SK-N-SH treated with all-trans-retinoic acid at 6 μM for 48 hours (cell line): ENCODE results near the gene CTBP2.

Experiments
- ATAC-seq: fragments of 200-7000 bp; cut with Tn5 transposase; 3 replicates; pipeline ENCODE4 v1.9.1; 2020; ENCODE audit warnings: mild to moderate bottlenecking, moderate library complexity
- ARNTL ChIP-seq: fragments of 450-650 bp; formaldehyde crosslinking; IDR thresholded peaks from 2 replicates; pipeline ENCODE4 v1.5.0; 2020; ENCODE audit warnings: low read depth, mild to moderate bottlenecking, moderate library complexity, borderline replicate concordance
- CSDC2 ChIP-seq: fragments of 250-450 bp; sonication (Bioruptor Pico); IDR thresholded peaks from 2 replicates; pipeline ENCODE4 v1.5.0; 2020; ENCODE audit warnings: mild to moderate bottlenecking, moderate library complexity
- ESRRG ChIP-seq: fragments of 250-450 bp; sonication (Bioruptor Pico); IDR thresholded peaks from 2 replicates; pipeline ENCODE4 v1.6.1; 2021; ENCODE audit warnings: mild to moderate bottlenecking
- GLIS3 ChIP-seq: fragments of 250-450 bp; sonication (Bioruptor Pico); IDR thresholded peaks from 2 replicates; pipeline ENCODE4 v1.5.0; 2020; ENCODE audit warnings: mild to moderate bottlenecking, moderate library complexity
- ISL1 ChIP-seq: fragments of 250-450 bp; sonication (Bioruptor Pico); IDR thresholded peaks from 2 replicates; pipeline ENCODE4 v2.1.2; 2022; ENCODE audit warnings: mild to moderate bottlenecking, moderate library complexity
- OSR1 ChIP-seq: fragments of 250-450 bp; sonication (Bioruptor Pico); IDR thresholded peaks from 2 replicates; pipeline ENCODE4 v1.8.0; 2022; ENCODE audit warnings: moderate library complexity, mild to moderate bottlenecking, inconsistent platforms
- RARB ChIP-seq: fragments of 250-450 bp; sonication (Bioruptor Pico); IDR thresholded peaks from 2 replicates; pipeline ENCODE4 v1.8.0; 2021; ENCODE audit warnings: mild to moderate bottlenecking, moderate library complexity
- SNAI2 ChIP-seq: fragments of 250-450 bp; sonication (Bioruptor Pico); IDR thresholded peaks from 2 replicates; pipeline ENCODE4 v1.5.0; 2020; ENCODE audit warnings: mild to moderate bottlenecking, moderate library complexity
- TCF4 ChIP-seq: fragments of 250-450 bp; sonication (Bioruptor Pico); IDR thresholded peaks from 2 replicates; pipeline ENCODE4 v1.8.0; 2021; ENCODE audit warnings: mild to moderate bottlenecking, moderate library complexity, borderline replicate concordance
- TOX ChIP-seq: fragments of 250-450 bp; sonication (Bioruptor Pico); IDR thresholded peaks from 2 replicates; pipeline ENCODE4 v1.8.0; 2021; ENCODE audit warnings: mild to moderate bottlenecking, moderate library complexity, borderline replicate concordance
- ZC3H10 ChIP-seq: fragments of 250-450 bp; sonication (Bioruptor Pico); IDR thresholded peaks from 2 replicates; pipeline ENCODE4 v1.5.1; 2021; ENCODE audit warnings: mild to moderate bottlenecking, moderate library complexity
- ZFP3 ChIP-seq: fragments of 250-450 bp; sonication (Bioruptor Pico); IDR thresholded peaks from 2 replicates; pipeline ENCODE4 v1.5.0; 2020; ENCODE audit warnings: mild to moderate bottlenecking, moderate library complexity
- ZFP30 ChIP-seq: fragments of 450-650 bp; formaldehyde crosslinking; IDR thresholded peaks from 2 replicates; pipeline ENCODE4 v1.5.0; 2022; ENCODE audit warnings: mild to moderate bottlenecking, moderate library complexity
- ZNF565 ChIP-seq: fragments of 450-650 bp; formaldehyde crosslinking; conservative IDR thresholded peaks from 2 replicates; pipeline ENCODE4 v1.5.0; 2020; ENCODE audit warnings: low read depth, mild to moderate bottlenecking, moderate library complexity
- ZNF70 ChIP-seq: fragments of 450-650 bp; formaldehyde crosslinking; IDR thresholded peaks from 2 replicates; pipeline ENCODE4 v1.5.0; 2020; ENCODE audit warnings: mild to moderate bottlenecking, moderate library complexity
- ZNF8 ChIP-seq: fragments of 450-650 bp; formaldehyde crosslinking; IDR thresholded peaks from 2 replicates; pipeline ENCODE4 v1.5.0; 2020; ENCODE audit warnings: mild to moderate bottlenecking, moderate library complexity
- TF ChIP-seq, protein P1 (sequence below): fragments of 250-450 bp; sonication (Bioruptor Pico); IDR thresholded peaks from 2 replicates; pipeline ENCODE4 v1.5.1; 2021; ENCODE audit warnings: mild to moderate bottlenecking, moderate library complexity
- TF ChIP-seq, protein P2 (sequence below): fragments of 250-450 bp; sonication (Bioruptor Pico); IDR thresholded peaks from 2 replicates; pipeline ENCODE4 v1.5.1; 2020; ENCODE audit warnings: low read depth, mild to moderate bottlenecking, moderate library complexity
- TF ChIP-seq, protein P3 (sequence below): fragments of 250-450 bp; sonication (Bioruptor Pico); IDR thresholded peaks from 2 replicates; pipeline ENCODE4 v1.5.0; 2020; ENCODE audit warnings: mild to moderate bottlenecking, moderate library complexity

Gene CTBP2

DNA sequence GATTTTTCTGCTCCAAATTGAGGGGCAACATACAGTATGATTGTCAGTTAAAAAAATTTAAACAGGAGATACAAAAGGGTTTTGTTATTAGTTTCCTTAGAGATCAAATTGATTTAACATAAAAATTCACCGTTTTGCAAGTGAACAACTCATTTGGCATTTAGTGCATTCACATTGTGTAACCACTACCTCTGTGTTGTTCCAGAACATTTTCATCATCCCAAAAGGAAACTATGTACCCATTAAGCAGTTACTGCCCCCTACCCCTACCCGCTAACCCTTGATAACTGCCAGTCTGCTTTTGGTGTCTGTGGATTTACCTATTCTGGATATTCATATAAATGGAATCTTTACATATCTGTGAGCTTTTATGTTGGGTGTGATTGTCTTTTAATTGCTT, 215.4 kb downstream of the CTBP2 start:
- no peak for ATAC-seq
- no peak for TF ChIP-seq RARB (CRISPR knock-in tag)
- no peak for TF ChIP-seq OSR1 (CRISPR knock-in tag)
- TF ChIP-seq ESRRG (CRISPR knock-in tag), result no peak

DNA sequence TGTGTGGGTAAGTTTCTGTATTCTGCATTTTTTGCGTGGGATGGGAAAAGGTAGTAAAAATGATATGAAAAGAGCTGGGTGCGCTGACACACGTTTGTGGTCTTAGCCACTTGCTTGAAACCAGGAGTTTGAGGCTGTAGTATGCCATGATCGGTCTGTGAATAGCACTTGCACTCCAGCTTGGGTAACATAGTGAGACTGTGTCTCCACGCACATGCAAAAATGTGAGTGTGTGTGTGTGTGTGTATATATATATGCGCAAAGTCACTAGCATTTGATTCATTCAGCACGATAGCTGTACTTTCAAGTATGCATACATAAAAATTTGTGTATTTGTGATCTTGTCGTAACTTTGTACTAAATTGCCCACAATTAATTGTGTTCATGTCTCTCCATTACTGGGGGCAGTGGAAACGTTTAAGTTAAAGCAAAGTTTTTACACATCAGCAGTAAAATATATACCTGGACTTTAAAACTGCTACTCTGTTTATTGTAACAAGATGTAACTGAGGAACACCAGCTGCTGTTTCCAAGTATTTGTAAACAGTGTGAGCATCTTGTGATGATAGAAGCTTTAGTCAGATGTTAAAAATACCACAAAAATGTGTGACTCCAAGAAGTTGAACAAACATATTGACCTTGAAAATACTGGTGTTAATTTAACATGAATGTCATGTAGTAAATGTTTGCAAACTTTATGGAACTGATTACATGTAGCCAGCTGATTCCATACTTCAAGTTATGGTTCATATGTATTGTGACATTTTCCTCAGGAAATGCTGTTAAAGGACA, 216.9 kb downstream of the CTBP2 start:
- TF ChIP-seq ARNTL (CRISPR knock-in tag) (no peak), ZFP30 (CRISPR knock-in tag) (no peak), ZNF8 (CRISPR knock-in tag) (no peak), GLIS3 (CRISPR knock-in tag) (no peak), OSR1 (CRISPR knock-in tag) (no peak), TOX (CRISPR knock-in tag) (no peak)
- TF ChIP-seq, protein P1, sequence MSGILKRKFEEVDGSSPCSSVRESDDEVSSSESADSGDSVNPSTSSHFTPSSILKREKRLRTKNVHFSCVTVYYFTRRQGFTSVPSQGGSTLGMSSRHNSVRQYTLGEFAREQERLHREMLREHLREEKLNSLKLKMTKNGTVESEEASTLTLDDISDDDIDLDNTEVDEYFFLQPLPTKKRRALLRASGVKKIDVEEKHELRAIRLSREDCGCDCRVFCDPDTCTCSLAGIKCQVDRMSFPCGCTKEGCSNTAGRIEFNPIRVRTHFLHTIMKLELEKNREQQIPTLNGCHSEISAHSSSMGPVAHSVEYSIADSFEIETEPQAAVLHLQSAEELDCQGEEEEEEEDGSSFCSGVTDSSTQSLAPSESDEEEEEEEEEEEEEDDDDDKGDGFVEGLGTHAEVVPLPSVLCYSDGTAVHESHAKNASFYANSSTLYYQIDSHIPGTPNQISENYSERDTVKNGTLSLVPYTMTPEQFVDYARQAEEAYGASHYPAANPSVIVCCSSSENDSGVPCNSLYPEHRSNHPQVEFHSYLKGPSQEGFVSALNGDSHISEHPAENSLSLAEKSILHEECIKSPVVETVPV (CRISPR knock-in tag), result no peak
- ATAC-seq, result peak; percentile 76

DNA sequence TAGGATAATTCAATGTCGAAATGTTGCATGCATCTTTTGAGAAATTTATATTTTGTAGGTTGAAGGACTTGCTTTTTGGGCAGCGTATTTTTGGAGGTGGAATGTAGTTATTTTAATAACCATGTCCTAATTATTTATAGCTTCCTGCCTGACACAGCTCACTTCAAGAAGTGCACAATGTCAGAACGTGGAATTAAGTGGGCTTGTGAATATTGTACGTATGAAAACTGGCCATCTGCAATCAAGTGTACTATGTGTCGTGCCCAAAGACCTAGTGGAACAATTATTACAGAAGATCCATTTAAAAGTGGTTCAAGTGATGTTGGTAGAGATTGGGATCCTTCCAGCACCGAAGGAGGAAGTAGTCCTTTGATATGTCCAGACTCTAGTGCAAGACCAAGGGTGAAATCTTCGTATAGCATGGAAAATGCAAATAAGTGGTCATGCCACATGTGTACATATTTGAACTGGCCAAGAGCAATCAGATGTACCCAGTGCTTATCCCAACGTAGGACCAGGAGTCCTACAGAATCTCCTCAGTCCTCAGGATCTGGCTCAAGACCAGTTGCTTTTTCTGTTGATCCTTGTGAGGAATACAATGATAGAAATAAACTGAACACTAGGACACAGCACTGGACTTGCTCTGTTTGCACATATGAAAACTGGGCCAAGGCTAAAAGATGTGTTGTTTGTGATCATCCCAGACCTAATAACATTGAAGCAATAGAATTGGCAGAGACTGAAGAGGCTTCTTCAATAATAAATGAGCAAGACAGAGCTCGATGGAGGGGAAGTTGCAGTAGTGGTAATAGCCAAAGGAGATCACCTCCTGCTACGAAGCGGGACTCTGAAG, 217.8 kb downstream of the CTBP2 start:
- no peak for ATAC-seq
- no peak for TF ChIP-seq ISL1 (CRISPR knock-in tag)
- TF ChIP-seq RARB (CRISPR knock-in tag), result no peak
- TF ChIP-seq SNAI2, result no peak
- no peak for TF ChIP-seq GLIS3 (CRISPR knock-in tag)
- TF ChIP-seq, protein P2, sequence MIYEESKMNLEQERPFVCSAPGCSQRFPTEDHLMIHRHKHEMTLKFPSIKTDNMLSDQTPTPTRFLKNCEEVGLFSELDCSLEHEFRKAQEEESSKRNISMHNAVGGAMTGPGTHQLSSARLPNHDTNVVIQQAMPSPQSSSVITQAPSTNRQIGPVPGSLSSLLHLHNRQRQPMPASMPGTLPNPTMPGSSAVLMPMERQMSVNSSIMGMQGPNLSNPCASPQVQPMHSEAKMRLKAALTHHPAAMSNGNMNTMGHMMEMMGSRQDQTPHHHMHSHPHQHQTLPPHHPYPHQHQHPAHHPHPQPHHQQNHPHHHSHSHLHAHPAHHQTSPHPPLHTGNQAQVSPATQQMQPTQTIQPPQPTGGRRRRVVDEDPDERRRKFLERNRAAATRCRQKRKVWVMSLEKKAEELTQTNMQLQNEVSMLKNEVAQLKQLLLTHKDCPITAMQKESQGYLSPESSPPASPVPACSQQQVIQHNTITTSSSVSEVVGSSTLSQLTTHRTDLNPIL (CRISPR knock-in tag), result no peak
- TF ChIP-seq, protein P1 (CRISPR knock-in tag), result no peak
- no peak for TF ChIP-seq TCF4 (CRISPR knock-in tag)
- no peak for TF ChIP-seq TOX (CRISPR knock-in tag)
- no peak for TF ChIP-seq ZFP3
- TF ChIP-seq, protein P3, sequence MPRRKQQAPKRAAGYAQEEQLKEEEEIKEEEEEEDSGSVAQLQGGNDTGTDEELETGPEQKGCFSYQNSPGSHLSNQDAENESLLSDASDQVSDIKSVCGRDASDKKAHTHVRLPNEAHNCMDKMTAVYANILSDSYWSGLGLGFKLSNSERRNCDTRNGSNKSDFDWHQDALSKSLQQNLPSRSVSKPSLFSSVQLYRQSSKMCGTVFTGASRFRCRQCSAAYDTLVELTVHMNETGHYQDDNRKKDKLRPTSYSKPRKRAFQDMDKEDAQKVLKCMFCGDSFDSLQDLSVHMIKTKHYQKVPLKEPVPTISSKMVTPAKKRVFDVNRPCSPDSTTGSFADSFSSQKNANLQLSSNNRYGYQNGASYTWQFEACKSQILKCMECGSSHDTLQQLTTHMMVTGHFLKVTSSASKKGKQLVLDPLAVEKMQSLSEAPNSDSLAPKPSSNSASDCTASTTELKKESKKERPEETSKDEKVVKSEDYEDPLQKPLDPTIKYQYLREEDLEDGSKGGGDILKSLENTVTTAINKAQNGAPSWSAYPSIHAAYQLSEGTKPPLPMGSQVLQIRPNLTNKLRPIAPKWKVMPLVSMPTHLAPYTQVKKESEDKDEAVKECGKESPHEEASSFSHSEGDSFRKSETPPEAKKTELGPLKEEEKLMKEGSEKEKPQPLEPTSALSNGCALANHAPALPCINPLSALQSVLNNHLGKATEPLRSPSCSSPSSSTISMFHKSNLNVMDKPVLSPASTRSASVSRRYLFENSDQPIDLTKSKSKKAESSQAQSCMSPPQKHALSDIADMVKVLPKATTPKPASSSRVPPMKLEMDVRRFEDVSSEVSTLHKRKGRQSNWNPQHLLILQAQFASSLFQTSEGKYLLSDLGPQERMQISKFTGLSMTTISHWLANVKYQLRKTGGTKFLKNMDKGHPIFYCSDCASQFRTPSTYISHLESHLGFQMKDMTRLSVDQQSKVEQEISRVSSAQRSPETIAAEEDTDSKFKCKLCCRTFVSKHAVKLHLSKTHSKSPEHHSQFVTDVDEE (CRISPR knock-in tag), result no peak
- TF ChIP-seq ZNF8 (CRISPR knock-in tag), result no peak
- no peak for TF ChIP-seq ESRRG (CRISPR knock-in tag)
- no peak for TF ChIP-seq ARNTL (CRISPR knock-in tag)
- no peak for TF ChIP-seq ZNF70 (CRISPR knock-in tag)
- no peak for TF ChIP-seq CSDC2 (CRISPR knock-in tag)
- TF ChIP-seq ZC3H10 (CRISPR knock-in tag), result no peak
- no peak for TF ChIP-seq ZFP30 (CRISPR knock-in tag)

DNA sequence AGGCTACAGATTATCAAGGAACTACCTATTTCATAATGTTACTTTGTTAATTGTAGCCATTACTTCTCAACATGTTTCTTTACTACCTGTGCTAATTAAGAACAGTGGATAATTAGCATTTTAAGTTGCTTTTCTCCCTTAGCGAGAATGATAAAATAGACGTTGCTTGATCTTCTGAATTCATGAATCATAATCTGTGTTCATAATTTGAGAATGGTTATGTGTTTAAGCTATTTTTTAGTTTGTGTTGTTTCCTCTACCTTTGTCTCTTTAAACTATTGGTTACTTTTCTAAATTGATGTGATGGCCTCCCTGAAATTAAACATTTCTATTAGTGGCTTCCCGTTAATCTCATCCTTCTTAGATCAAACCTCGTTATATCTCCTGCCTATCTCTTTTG, 218.5 kb downstream of the CTBP2 start, which contains the start of gene ZRANB1:
TSS of gene ZRANB1 (plus strand) at position 301 of the 400 bp plus-strand sequence. CDS start 371 bp downstream, outside the sequence.
- TF ChIP-seq ZNF565, result no peak
- TF ChIP-seq TCF4 (CRISPR knock-in tag), result no peak
- no peak for TF ChIP-seq TOX (CRISPR knock-in tag)
- no peak for TF ChIP-seq RARB (CRISPR knock-in tag)
- TF ChIP-seq ZFP3, result no peak
- TF ChIP-seq ZC3H10 (CRISPR knock-in tag), result no peak
- TF ChIP-seq SNAI2, result no peak
- TF ChIP-seq, protein P2 (CRISPR knock-in tag), result no peak
- ATAC-seq, result no peak
